ENCODE data around the gene TTLL12.

GRCh38 chr22:43183496-43184277, 3.2 kb downstream of the TTLL12 start:
- TF ChIP-seq CTCF (IDR thresholded peaks at IDR 0.05) = no peak
- no peak for TF ChIP-seq EZH2 (IDR thresholded peaks at IDR 0.05; ENCODE audit: borderline replicate concordance, insufficient read depth, low read depth, low read length, poor library complexity, severe bottlenecking)

Measured in B cell (primary cell).